ENCODE data around the gene SHISA7. TPM values are rescaled to one million over a fixed set of nuclear protein-coding genes. Genes with fewer than 3 reads are reported as not detected.

Gene SHISA7
- total and polyA plus RNA-seq, 10 donors: 0.03 to 0.27 TPM; not detected in 8

DNA sequence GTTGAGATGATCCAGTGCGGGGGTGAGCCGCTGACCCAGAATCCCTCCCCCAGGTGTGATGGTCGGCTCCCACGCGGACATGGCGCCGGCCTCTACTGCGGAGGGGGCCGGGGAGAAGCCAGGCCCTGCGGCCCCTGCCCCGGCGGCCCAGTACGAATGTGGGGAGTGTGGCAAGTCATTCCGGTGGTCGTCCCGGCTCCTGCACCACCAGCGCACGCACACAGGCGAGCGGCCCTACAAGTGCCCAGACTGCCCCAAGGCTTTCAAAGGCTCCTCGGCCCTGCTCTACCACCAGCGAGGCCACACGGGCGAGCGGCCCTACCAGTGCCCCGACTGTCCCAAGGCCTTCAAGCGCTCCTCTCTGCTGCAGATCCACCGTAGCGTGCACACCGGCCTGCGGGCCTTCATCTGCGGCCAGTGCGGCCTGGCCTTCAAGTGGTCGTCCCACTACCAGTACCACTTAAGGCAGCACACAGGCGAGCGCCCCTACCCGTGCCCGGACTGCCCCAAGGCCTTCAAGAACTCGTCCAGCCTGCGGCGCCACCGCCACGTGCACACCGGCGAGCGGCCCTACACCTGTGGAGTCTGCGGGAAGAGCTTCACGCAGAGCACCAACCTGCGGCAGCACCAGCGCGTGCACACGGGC lies 38.2 kb upstream of the SHISA7 start:
- Histone ChIP-seq H3K27me3 (replicated peaks in 1 of 7) (peaks cover 0 to 15% (median 0%) of the 10 kb centered on the region in 7 donors), H3K9me3 (no peaks in the 10 kb centered on the region), H3K4me3 (no peak overlapping the region), H3K36me3 (peaks cover 0 to 41% (median 25%) of the 10 kb centered on the region in 6 donors), H3K4me1 (peaks cover 15 to 64% (median 42%) of the 10 kb centered on the region in 6 donors), H3K27ac (no peak overlapping the region)
- WGBS, 5 donors: 96 to 98% (median 96%) methylated on average over 28 to 52 of the region's 52 CpGs
- DNase-seq: no peak
- TF ChIP-seq CTCF (IDR thresholded peaks at IDR 0.05 in 8 of 11, conservative IDR thresholded peaks at IDR 0.05 in 3 of 11) (no peak), POLR2A (IDR thresholded peaks at IDR 0.05) (no peak), POLR2AphosphoS5 (IDR thresholded peaks at IDR 0.05) (no peak)
- intact Hi-C loops (cut with DNase I; ENCODE audit: low total_unique reads): no loop called here

- peaks cover 13 to 59% (median 40%) of the 10 kb centered on the region in 6 donors for H3K4me1 ChIP-seq
- no peaks in the 10 kb centered on the region for H3K9me3 ChIP-seq
- H3K4me3 ChIP-seq: no peak overlapping the region
- intact Hi-C loops (cut with DNase I; ENCODE audit: low total_unique reads): no loop called here
- no peak for TF ChIP-seq POLR2AphosphoS5 (IDR thresholded peaks at IDR 0.05)
- TF ChIP-seq POLR2A (IDR thresholded peaks at IDR 0.05): no peak
- no peak for TF ChIP-seq CTCF (IDR thresholded peaks at IDR 0.05 in 8 of 11, conservative IDR thresholded peaks at IDR 0.05 in 3 of 11)
- H3K27ac ChIP-seq: peak overlapping the region in 2 of 8 donors; percentile 3 to 5
- H3K36me3 ChIP-seq: peaks cover 0 to 41% (median 25%) of the 10 kb centered on the region in 6 donors
- no peak for DNase-seq
- peaks cover 0 to 7% (median 0%) of the 10 kb centered on the region in 7 donors for H3K27me3 ChIP-seq (replicated peaks in 1 of 7)
- WGBS, 5 donors: 71 to 74% (median 74%) methylated on average over 14 to 15 of the region's 15 CpGs
Observed at GRCh38 chr19:55479451-55480230, 36.5 kb upstream of the SHISA7 start.

GRCh38 chr19:55479045-55479444 lies 35.9 kb upstream of the SHISA7 start:
- intact Hi-C loops (cut with DNase I; ENCODE audit: low total_unique reads): no loop called here
- Histone ChIP-seq H3K36me3 (peaks cover 0 to 38% (median 25%) of the 10 kb centered on the region in 6 donors), H3K9me3 (no peaks in the 10 kb centered on the region), H3K4me3 (no peak overlapping the region), H3K4me1 (peaks cover 7 to 53% (median 34%) of the 10 kb centered on the region in 6 donors), H3K27ac (peak overlapping the region in 1 of 8 donors; percentile 5), H3K27me3 (replicated peaks in 1 of 7) (peaks cover 0 to under 1% (median 0%) of the 10 kb centered on the region in 7 donors)
- no peak for TF ChIP-seq CTCF (IDR thresholded peaks at IDR 0.05 in 8 of 11, conservative IDR thresholded peaks at IDR 0.05 in 3 of 11)
- peak in 2 of 3 donors; percentile 21 to 26 for TF ChIP-seq POLR2AphosphoS5 (IDR thresholded peaks at IDR 0.05)
- 85 to 91% (median 90%) methylated on average over 17 of the region's 17 CpGs for WGBS, 5 donors
- DNase-seq: no peak

- no peak for DNase-seq
- Histone ChIP-seq H3K27me3 (replicated peaks in 1 of 7) (no peaks in the 10 kb centered on the region), H3K4me1 (peaks cover 3 to 52% (median 28%) of the 10 kb centered on the region in 6 donors), H3K27ac (no peak overlapping the region), H3K9me3 (no peaks in the 10 kb centered on the region), H3K4me3 (peak overlapping the region in 1 of 8 donors; percentile 85), H3K36me3 (peaks cover 0 to 31% (median 23%) of the 10 kb centered on the region in 6 donors)
- intact Hi-C loops (cut with DNase I; ENCODE audit: low total_unique reads): no loop called here
- WGBS, 5 donors: 88 to 93% (median 90%) methylated on average over 12 of the region's 12 CpGs
- no peak for TF ChIP-seq CTCF (IDR thresholded peaks at IDR 0.05 in 8 of 11, conservative IDR thresholded peaks at IDR 0.05 in 3 of 11)
- no peak for TF ChIP-seq POLR2AphosphoS5 (IDR thresholded peaks at IDR 0.05)
- TF ChIP-seq POLR2A (IDR thresholded peaks at IDR 0.05): no peak
Observed at GRCh38 chr19:55478364-55478763, 35.3 kb upstream of the SHISA7 start.

All from spleen (tissue), 11 donors.